Duodenal mucosa (tissue), 2 donors: ENCODE data around the gene DTNBP1.

Source experiments
- H3K27ac ChIP-seq: one replicate; pipeline ENCODE4 v1.7.0; 2013; ENCODE audit warnings: low read depth, low read length
- H3K27me3 ChIP-seq, 2 donors: one replicate each; pipeline ENCODE4 v1.7.0; 2013; ENCODE audit warnings: low read length in 2 of 2, control low read depth in 1 of 2; ENCODE audit not compliant: insufficient read depth in 2 of 2, control insufficient read depth in 1 of 2
- H3K36me3 ChIP-seq, 2 donors: one replicate each; pipeline ENCODE4 v1.7.0; 2013; ENCODE audit warnings: low read length in 2 of 2, control low read depth in 1 of 2; ENCODE audit not compliant: insufficient read depth in 2 of 2, control insufficient read depth in 1 of 2
- H3K4me1 ChIP-seq, 2 donors: one replicate each; pipeline ENCODE4 v1.7.0; 2013; ENCODE audit warnings: low read length in 2 of 2, control low read depth in 1 of 2; ENCODE audit not compliant: insufficient read depth in 2 of 2, control insufficient read depth in 1 of 2
- H3K4me3 ChIP-seq, 2 donors: one replicate each; pipeline ENCODE4 v1.7.0; 2013; ENCODE audit warnings: low read length in 2 of 2, low read depth in 1 of 2
- H3K9ac ChIP-seq, 2 donors: one replicate each; pipeline ENCODE4 v1.7.0; 2013; ENCODE audit warnings: low read length in 2 of 2, low read depth in 1 of 2
- H3K9me3 ChIP-seq, 2 donors: one replicate each; pipeline ENCODE4 v1.7.0; 2013; ENCODE audit warnings: low read length in 2 of 2, control low read depth in 1 of 2; ENCODE audit not compliant: control insufficient read depth in 1 of 2

The DTNBP1 gene

DNA sequence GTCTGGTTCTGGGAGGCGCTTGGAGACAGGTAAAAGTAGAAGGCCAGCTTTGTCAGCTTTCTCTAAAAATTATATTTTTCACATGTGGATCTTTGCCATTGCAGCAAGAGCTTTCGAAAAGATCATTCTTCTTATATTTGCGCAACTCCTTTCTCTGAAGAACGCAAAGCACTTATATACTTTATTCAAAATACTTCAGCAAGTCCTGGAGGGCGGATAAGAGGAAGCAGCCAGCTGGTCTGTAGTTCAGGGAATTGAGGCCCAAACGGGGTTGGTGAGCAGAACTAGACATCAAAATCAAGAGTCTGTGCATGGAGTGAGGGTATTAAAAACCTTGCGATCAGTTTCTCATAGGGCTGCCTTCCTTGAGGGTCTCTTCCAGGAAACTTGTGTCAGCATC is 182.3 kb downstream of the DTNBP1 start:
- no peak overlapping the region for H3K4me3 ChIP-seq
- no peaks in the 10 kb centered on the region for H3K27me3 ChIP-seq
- no peak overlapping the region for H3K9ac ChIP-seq
- H3K27ac ChIP-seq: no peak overlapping the region
- no peaks in the 10 kb centered on the region for H3K9me3 ChIP-seq
- peaks cover 0 to 4% of the 10 kb centered on the region in 2 donors for H3K4me1 ChIP-seq
- H3K36me3 ChIP-seq: peaks cover under 1 to 1% of the 10 kb centered on the region in 2 donors

DNA sequence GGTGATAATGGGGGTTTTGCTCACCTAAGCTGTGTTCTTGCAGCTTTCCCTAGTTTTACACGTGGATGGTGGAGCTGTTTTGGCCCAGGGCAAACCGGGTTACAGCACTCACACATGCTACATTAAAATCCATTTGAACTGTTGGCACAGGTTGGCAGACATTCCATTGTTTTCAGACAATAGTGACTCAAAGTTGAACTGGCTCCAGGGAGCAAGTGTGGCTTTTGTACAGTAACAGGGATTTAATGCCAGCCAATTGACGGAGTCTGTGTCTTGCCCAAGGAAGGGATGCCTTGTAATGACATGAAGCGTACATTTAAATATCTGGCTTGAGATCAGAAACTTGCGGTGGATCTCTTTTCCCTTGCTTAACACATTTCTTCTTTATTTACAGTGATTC is 183.1 kb downstream of the DTNBP1 start:
- Histone ChIP-seq H3K36me3 (peaks cover 5 to 8% of the 10 kb centered on the region in 2 donors), H3K27ac (no peak overlapping the region), H3K27me3 (no peaks in the 10 kb centered on the region), H3K4me1 (peaks cover 0 to 4% of the 10 kb centered on the region in 2 donors), H3K9ac (no peak overlapping the region), H3K9me3 (no peaks in the 10 kb centered on the region), H3K4me3 (no peak overlapping the region)

GRCh38 chr6:15477746-15478145 is 185.1 kb downstream of the DTNBP1 start:
- H3K36me3 ChIP-seq: peaks cover 5 to 9% of the 10 kb centered on the region in 2 donors
- H3K9me3 ChIP-seq: no peaks in the 10 kb centered on the region
- no peaks in the 10 kb centered on the region for H3K27me3 ChIP-seq
- no peak overlapping the region for H3K9ac ChIP-seq
- H3K4me3 ChIP-seq: no peak overlapping the region
- no peak overlapping the region for H3K27ac ChIP-seq
- peaks cover 0 to 5% of the 10 kb centered on the region in 2 donors for H3K4me1 ChIP-seq

GRCh38 chr6:15476631-15477380 is 186.0 kb downstream of the DTNBP1 start:
- Histone ChIP-seq H3K4me1 (peaks cover 0 to 5% of the 10 kb centered on the region in 2 donors), H3K27ac (peak overlapping the region; percentile 27), H3K9me3 (no peaks in the 10 kb centered on the region), H3K27me3 (no peaks in the 10 kb centered on the region), H3K9ac (no peak overlapping the region), H3K36me3 (peaks cover 5 to 9% of the 10 kb centered on the region in 2 donors), H3K4me3 (no peak overlapping the region)

DNA sequence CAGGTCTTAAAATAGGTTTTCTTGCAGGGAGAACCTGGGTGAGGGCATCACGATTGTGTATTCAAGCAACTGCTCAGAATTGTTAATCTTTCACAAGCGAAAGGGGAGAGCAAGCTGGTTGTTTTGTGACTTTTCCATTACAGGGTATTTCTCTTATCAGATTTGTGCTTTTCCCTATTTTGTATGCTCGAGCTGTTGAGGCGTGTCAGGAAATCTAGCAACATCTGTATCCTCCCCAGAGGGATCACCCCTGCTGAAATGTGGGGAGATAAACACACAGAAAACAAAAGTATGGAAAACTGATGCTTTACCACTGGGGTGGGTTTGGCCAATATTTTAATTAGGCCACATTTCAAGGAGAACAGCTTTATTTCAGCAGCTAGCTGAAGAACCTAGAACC is 187.0 kb downstream of the DTNBP1 start:
- Histone ChIP-seq H3K36me3 (peaks cover 5 to 11% of the 10 kb centered on the region in 2 donors), H3K4me1 (peaks cover 0 to 5% of the 10 kb centered on the region in 2 donors), H3K9me3 (no peaks in the 10 kb centered on the region), H3K27me3 (no peaks in the 10 kb centered on the region), H3K4me3 (no peak overlapping the region), H3K9ac (no peak overlapping the region), H3K27ac (no peak overlapping the region)

GRCh38 chr6:15475261-15475660 is 187.6 kb downstream of the DTNBP1 start:
- Histone ChIP-seq H3K27me3 (no peaks in the 10 kb centered on the region), H3K4me1 (peaks cover 0 to 5% of the 10 kb centered on the region in 2 donors), H3K27ac (no peak overlapping the region), H3K9ac (no peak overlapping the region), H3K9me3 (no peaks in the 10 kb centered on the region), H3K36me3 (peaks cover 5 to 16% of the 10 kb centered on the region in 2 donors), H3K4me3 (no peak overlapping the region)

GRCh38 chr6:15474196-15474595 is 188.6 kb downstream of the DTNBP1 start:
- Histone ChIP-seq H3K9me3 (no peaks in the 10 kb centered on the region), H3K27ac (no peak overlapping the region), H3K27me3 (no peaks in the 10 kb centered on the region), H3K36me3 (peaks cover 5 to 23% of the 10 kb centered on the region in 2 donors), H3K9ac (no peak overlapping the region), H3K4me1 (peaks cover 0 to 5% of the 10 kb centered on the region in 2 donors), H3K4me3 (no peak overlapping the region)

GRCh38 chr6:15473741-15474161 is 189.1 kb downstream of the DTNBP1 start:
- Histone ChIP-seq H3K9ac (no peak overlapping the region), H3K27ac (no peak overlapping the region), H3K36me3 (peaks cover 8 to 26% of the 10 kb centered on the region in 2 donors), H3K9me3 (no peaks in the 10 kb centered on the region), H3K4me3 (no peak overlapping the region), H3K4me1 (peaks cover 0 to 5% of the 10 kb centered on the region in 2 donors), H3K27me3 (no peaks in the 10 kb centered on the region)

DNA sequence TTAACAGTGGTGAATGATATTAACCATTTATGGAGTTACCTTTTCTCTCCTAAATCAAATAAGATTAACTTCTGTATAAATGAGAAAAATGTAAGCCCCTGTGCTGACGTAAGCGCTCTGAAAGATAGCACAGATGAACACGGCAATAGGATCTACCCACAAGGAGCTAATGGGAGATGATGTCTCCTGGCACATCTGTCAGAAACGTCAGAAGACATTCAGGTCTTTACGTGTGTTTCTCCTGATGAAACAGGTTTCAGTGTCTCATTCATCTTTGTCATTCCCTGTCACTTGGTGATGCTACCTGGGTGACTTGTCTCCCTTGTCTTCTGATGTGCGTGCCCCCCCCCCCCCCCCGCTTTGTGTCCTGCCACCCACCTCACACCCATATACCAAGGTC is 189.7 kb downstream of the DTNBP1 start:
- Histone ChIP-seq H3K4me1 (peaks cover 0 to 5% of the 10 kb centered on the region in 2 donors), H3K9me3 (no peaks in the 10 kb centered on the region), H3K9ac (no peak overlapping the region), H3K27ac (no peak overlapping the region), H3K36me3 (peaks cover 11 to 30% of the 10 kb centered on the region in 2 donors), H3K27me3 (no peaks in the 10 kb centered on the region), H3K4me3 (no peak overlapping the region)
